Fibroblast of lung (primary cell): ENCODE measurements around the gene GSG1L.

Experiments
- EZH2 ChIP-seq: IDR thresholded peaks from 2 replicates; pipeline ENCODE4 v1.5.1; 2012; ENCODE audit warnings: low read length, control low read depth, mild to moderate bottlenecking; ENCODE audit errors: missing control alignments
- TF ChIP-seq, protein P1 (sequence below), 2 donors: IDR thresholded peaks in 1 of 2; conservative IDR thresholded peaks in 1 of 2; 1 replicate in 1 of 2; 2 replicates in 1 of 2; pipeline ENCODE4 v1.5.1; 2011 to 2012; ENCODE audit warnings: low read length in 2 of 2, control low read depth in 1 of 2, inconsistent platforms in 1 of 2, low read depth in 1 of 2, mild to moderate bottlenecking in 1 of 2

DNA sequence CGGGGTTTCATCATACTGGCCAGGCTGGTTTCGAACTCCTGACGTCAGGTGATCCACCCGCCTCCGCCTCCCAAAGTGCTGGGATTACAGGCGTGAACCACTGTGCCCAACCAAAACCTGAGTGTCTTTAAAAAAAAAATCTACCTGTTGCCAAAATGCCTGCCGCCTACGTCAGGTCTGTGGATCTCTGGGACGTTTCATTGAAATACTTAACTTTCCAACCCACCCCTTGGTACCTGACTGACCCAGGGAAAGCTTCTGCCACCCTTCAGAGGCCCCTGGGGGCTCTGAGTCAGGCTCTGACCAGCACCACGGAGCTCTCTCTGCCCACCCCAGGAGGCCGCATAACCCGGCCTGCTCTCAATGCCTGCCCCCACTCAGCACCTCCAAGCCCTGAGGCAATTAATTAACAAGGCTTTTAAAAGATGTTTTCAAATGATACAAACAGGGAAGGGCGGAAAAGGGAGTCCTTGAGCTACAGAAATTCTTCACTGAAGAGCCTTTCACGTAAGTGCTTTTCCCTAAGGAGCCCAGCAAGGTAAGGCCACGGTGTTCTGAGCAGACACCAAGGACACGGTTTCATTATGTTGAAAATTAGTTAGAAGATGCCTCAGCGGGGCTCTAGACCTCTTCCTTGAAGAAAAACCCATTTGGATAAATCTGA lies 29.3 kb upstream of the GSG1L start:
- TF ChIP-seq, protein P1, sequence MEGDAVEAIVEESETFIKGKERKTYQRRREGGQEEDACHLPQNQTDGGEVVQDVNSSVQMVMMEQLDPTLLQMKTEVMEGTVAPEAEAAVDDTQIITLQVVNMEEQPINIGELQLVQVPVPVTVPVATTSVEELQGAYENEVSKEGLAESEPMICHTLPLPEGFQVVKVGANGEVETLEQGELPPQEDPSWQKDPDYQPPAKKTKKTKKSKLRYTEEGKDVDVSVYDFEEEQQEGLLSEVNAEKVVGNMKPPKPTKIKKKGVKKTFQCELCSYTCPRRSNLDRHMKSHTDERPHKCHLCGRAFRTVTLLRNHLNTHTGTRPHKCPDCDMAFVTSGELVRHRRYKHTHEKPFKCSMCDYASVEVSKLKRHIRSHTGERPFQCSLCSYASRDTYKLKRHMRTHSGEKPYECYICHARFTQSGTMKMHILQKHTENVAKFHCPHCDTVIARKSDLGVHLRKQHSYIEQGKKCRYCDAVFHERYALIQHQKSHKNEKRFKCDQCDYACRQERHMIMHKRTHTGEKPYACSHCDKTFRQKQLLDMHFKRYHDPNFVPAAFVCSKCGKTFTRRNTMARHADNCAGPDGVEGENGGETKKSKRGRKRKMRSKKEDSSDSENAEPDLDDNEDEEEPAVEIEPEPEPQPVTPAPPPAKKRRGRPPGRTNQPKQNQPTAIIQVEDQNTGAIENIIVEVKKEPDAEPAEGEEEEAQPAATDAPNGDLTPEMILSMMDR (conservative IDR thresholded peaks at IDR 0.05 in 1 of 2, IDR thresholded peaks at IDR 0.05 in 1 of 2; ENCODE audit: low read depth in 1 of 2, low read length in 2 of 2): no peak
- TF ChIP-seq EZH2: no peak
